HEK293 (cell line): ENCODE data around the gene PTCSC3.

Source experiments
- CTCF ChIA-PET: fragments of 350-600 bp; formaldehyde crosslinking; extraction: SDS; loops from one replicate; lab custom pipeline; 2021; ENCODE audit warnings: antibody characterized with exemption; lab: Yijun Ruan, JAX
- POLR2A ChIA-PET: fragments of 300-600 bp; formaldehyde crosslinking; extraction: SDS; loops from one replicate; lab custom pipeline; 2020; ENCODE audit warnings: antibody characterized with exemption, inconsistent platforms; lab: Yijun Ruan, JAX
- H3K27ac ChIP-seq: fragments of 200-500 bp; sonication (Bioruptor generic); 2 replicates; pipeline ENCODE4 v1.5.1; 2014; ENCODE audit warnings: low read depth, low read length, control low read depth, inconsistent platforms; ENCODE audit errors: extremely low read depth
- H3K36me3 ChIP-seq, 2 experiments: fragments of 200-500 bp in 1 of 2; sonication (Bioruptor generic) in 1 of 2; 1 replicate in 1 of 2; 2 replicates in 1 of 2; pipeline ENCODE4 v1.5.1; 2014 to 2017; ENCODE audit warnings: inconsistent platforms in 2 of 2, low read length in 2 of 2; ENCODE audit not compliant: control insufficient read depth in 2 of 2, insufficient read depth in 1 of 2
- H3K4me1 ChIP-seq: fragments of 200-500 bp; sonication (Bioruptor generic); 2 replicates; pipeline ENCODE4 v1.5.1; 2014; ENCODE audit warnings: mild to moderate bottlenecking, low read length, inconsistent platforms; ENCODE audit not compliant: control insufficient read depth, insufficient read depth
- H3K4me3 ChIP-seq: 2 replicates; pipeline ENCODE4 v1.5.1; 2011; ENCODE audit warnings: low read depth, mild to moderate bottlenecking, control low read depth, low read length, moderate library complexity
- H3K9me3 ChIP-seq: fragments of 200-500 bp; sonication (Bioruptor generic); 2 replicates; pipeline ENCODE4 v1.5.1; 2014; ENCODE audit warnings: low read depth, low read length, inconsistent platforms; ENCODE audit not compliant: control insufficient read depth, insufficient read depth
- KLF10 ChIP-seq: fragments of 450-650 bp; IDR thresholded peaks from 2 replicates; pipeline ENCODE4 v1.5.1; 2018; ENCODE audit warnings: missing biosample characterization, mild to moderate bottlenecking, missing genetic modification characterization
- MEIS1 ChIP-seq: sonication (generic); formaldehyde crosslinking; IDR thresholded peaks from 2 replicates; pipeline ENCODE4 v1.8.1; 2022; ENCODE audit warnings: missing genetic modification reagents, mild to moderate bottlenecking, borderline replicate concordance
- REPIN1 ChIP-seq: fragments of 450-650 bp; formaldehyde crosslinking; IDR thresholded peaks from 2 replicates; pipeline ENCODE4 v1.5.1; 2017; ENCODE audit warnings: missing biosample characterization, missing genetic modification characterization, low read depth
- ZBTB11 ChIP-seq: fragments of 450-650 bp; formaldehyde crosslinking; conservative IDR thresholded peaks from 2 replicates; pipeline ENCODE4 v1.5.1; 2016; ENCODE audit warnings: low read depth, missing biosample characterization, missing genetic modification characterization
- ZEB2 ChIP-seq: fragments of 450-650 bp; formaldehyde crosslinking; IDR thresholded peaks from 2 replicates; pipeline ENCODE4 v1.5.1; 2016; ENCODE audit warnings: missing biosample characterization, missing genetic modification characterization
- ZFP37 ChIP-seq: fragments of 450-650 bp; formaldehyde crosslinking; IDR thresholded peaks from 2 replicates; pipeline ENCODE4 v1.5.1; 2016; ENCODE audit warnings: missing biosample characterization, missing genetic modification characterization
- ZFP41 ChIP-seq: fragments of 450-650 bp; formaldehyde crosslinking; IDR thresholded peaks from 2 replicates; pipeline ENCODE4 v1.5.1; 2016; ENCODE audit warnings: missing biosample characterization, missing genetic modification characterization, borderline replicate concordance
- ZNF16 ChIP-seq: fragments of 450-650 bp; formaldehyde crosslinking; IDR thresholded peaks from 2 replicates; pipeline ENCODE4 v1.5.1; 2016; ENCODE audit warnings: low read depth, missing biosample characterization, missing genetic modification characterization
- ZNF221 ChIP-seq: fragments of 450-650 bp; formaldehyde crosslinking; IDR thresholded peaks from 2 replicates; pipeline ENCODE4 v1.5.1; 2017; ENCODE audit warnings: missing biosample characterization, missing genetic modification characterization, borderline replicate concordance
- ZNF23 ChIP-seq: fragments of 450-650 bp; formaldehyde crosslinking; IDR thresholded peaks from 2 replicates; pipeline ENCODE4 v1.5.1; 2016; ENCODE audit warnings: missing biosample characterization, missing genetic modification characterization, borderline replicate concordance
- ZNF292 ChIP-seq: fragments of 450-650 bp; formaldehyde crosslinking; IDR thresholded peaks from 2 replicates; pipeline ENCODE4 v1.5.1; 2016; ENCODE audit warnings: low read depth, missing biosample characterization, missing genetic modification characterization, borderline replicate concordance
- ZNF404 ChIP-seq: fragments of 450-650 bp; formaldehyde crosslinking; IDR thresholded peaks from 2 replicates; pipeline ENCODE4 v1.5.1; 2017; ENCODE audit warnings: missing biosample characterization, missing genetic modification characterization
- ZNF560 ChIP-seq: fragments of 450-650 bp; formaldehyde crosslinking; IDR thresholded peaks from 2 replicates; pipeline ENCODE4 v1.5.1; 2017; ENCODE audit warnings: missing biosample characterization, missing genetic modification characterization, borderline replicate concordance
- ZNF571 ChIP-seq: fragments of 450-650 bp; formaldehyde crosslinking; IDR thresholded peaks from 2 replicates; pipeline ENCODE4 v1.5.0; 2017; ENCODE audit warnings: missing biosample characterization, missing genetic modification characterization
- ZNF747 ChIP-seq: fragments of 450-650 bp; formaldehyde crosslinking; IDR thresholded peaks from 2 replicates; pipeline ENCODE4 v1.5.1; 2016; ENCODE audit warnings: missing biosample characterization, missing genetic modification characterization
- ZSCAN16 ChIP-seq: fragments of 450-650 bp; formaldehyde crosslinking; IDR thresholded peaks from 2 replicates; pipeline ENCODE4 v1.5.1; 2016; ENCODE audit warnings: missing biosample characterization, missing genetic modification characterization
- ZSCAN5A ChIP-seq: fragments of 450-650 bp; formaldehyde crosslinking; IDR thresholded peaks from 2 replicates; pipeline ENCODE4 v1.5.1; 2016; ENCODE audit warnings: missing biosample characterization, missing genetic modification characterization
- TF ChIP-seq, protein P1 (sequence below): fragments of 450-650 bp; formaldehyde crosslinking; IDR thresholded peaks from 2 replicates; pipeline ENCODE4 v1.5.1; 2016; ENCODE audit warnings: missing biosample characterization, missing genetic modification characterization
- TF ChIP-seq, protein P2 (sequence below): fragments of 450-650 bp; formaldehyde crosslinking; IDR thresholded peaks from 2 replicates; pipeline ENCODE4 v1.5.1; 2016; ENCODE audit warnings: missing biosample characterization, missing genetic modification characterization

Gene PTCSC3

DNA sequence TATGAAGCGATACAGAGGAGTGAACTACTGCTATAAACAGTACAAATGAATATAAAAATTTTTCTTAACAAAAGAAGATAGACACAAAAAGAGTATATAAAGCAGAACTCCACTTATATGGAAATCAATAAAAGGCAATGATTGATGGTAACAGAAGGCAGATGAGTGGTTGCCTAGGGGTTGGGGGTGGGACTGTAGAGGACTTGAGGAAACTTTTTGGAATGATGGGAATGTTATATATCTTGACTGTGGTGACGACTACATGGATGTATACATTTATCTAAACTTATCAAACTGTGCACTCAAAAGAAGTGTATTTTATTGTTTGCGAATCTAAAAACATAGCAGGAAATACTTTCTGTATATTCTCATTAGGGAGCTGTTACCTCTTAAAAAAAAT is 89.1 kb downstream of the PTCSC3 start (continued):
- TF ChIP-seq ZSCAN16 (tag by site-specific recombination) = no peak
- no peak for TF ChIP-seq ZFP37 (tag by site-specific recombination)
- TF ChIP-seq ZFP41 (tag by site-specific recombination) = no peak
- TF ChIP-seq ZNF747 (tag by site-specific recombination) = no peak
- no peak for TF ChIP-seq ZNF23 (tag by site-specific recombination)

DNA sequence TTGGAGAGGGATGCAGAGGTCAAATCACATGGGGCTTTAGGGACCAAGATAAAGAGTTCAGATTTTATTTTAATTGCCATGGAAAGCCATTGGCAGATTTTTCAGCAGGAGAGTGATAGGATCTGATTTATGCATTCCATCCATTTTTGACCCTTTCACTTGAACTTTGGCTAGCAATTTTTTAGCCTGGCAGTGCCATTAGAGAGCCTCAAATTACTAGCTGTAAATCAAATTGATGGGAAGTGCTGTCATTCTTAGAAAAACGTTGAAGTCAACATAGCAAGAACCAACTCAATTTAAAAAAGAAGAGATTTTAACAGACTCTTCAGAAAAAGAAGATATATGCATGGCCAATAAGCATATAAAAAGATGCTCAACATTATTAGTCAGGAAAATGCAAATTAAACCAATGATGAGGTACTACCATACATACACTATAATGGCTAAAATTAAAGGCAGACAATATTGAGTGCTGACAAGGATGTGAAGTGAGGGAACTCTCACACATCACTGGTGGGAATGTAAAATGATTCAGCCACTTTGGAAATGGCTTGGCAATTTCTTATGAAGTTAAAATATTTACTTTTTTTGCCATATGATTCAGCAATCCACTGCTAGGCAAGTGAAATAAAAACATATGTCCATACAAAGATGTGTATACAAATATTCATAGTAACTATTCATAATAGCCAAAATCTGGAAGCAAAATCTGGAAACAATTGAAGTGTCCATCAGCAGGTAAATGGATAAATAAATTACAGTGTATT is 89.7 kb downstream of the PTCSC3 start:
- CTCF ChIA-PET = interaction anchor here (0.5 to 1.8 kb wide), 5 partner anchors 17 to 1063 kb away, joined by 3 to 8 read pairs (median 3); no protein-coding TSS in a partner anchor
- no peaks in the 10 kb centered on the region for H3K9me3 ChIP-seq
- H3K4me1 ChIP-seq = peaks cover 6% of the 10 kb centered on the region; the same call in 1 of the 2 replicates
- H3K36me3 ChIP-seq = no peaks in the 10 kb centered on the region
- no peak for TF ChIP-seq ZNF560 (tag by site-specific recombination)
- peak; percentile 52; the same call in 1 of the 2 replicates for TF ChIP-seq MEIS1 (CRISPR knock-in tag)
- H3K4me3 ChIP-seq = no peak overlapping the region
- no peak overlapping the region for H3K27ac ChIP-seq
- POLR2A ChIA-PET = no interaction called here

DNA sequence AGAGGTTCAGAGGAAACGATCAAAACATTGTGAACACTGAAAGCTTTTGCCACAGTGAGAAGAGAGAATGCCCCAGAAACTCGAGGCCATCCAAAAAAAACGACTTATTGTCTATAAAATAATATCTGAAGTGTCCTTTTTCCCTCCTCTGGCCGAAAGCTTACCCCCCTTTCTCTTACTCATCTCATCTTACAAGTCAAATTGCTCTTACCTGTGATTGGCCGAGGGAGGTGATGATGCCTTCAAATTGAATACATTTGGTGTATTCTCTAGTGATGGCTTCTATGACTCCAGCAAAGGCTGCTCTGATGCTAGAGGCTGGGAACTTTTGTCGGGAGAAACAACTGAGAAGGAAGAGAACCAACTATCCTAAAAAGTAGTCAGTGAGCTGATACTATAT is 90.7 kb downstream of the PTCSC3 start:
- no peak overlapping the region for H3K27ac ChIP-seq
- H3K4me1 ChIP-seq = no peaks in the 10 kb centered on the region
- no peak overlapping the region for H3K4me3 ChIP-seq
- H3K36me3 ChIP-seq = no peaks in the 10 kb centered on the region
- TF ChIP-seq ZNF16 (no peak), ZBTB11 (tag by site-specific recombination) (no peak), ZNF571 (tag by site-specific recombination) (no peak), ZNF292 (tag by site-specific recombination) (no peak), ZNF747 (tag by site-specific recombination) (no peak), ZNF221 (tag by site-specific recombination) (no peak), ZFP41 (tag by site-specific recombination) (no peak), ZSCAN5A (tag by site-specific recombination) (no peak), ZNF404 (no peak), KLF10 (tag by site-specific recombination) (no peak), ZEB2 (tag by site-specific recombination) (no peak), REPIN1 (no peak)
- TF ChIP-seq, protein P1, sequence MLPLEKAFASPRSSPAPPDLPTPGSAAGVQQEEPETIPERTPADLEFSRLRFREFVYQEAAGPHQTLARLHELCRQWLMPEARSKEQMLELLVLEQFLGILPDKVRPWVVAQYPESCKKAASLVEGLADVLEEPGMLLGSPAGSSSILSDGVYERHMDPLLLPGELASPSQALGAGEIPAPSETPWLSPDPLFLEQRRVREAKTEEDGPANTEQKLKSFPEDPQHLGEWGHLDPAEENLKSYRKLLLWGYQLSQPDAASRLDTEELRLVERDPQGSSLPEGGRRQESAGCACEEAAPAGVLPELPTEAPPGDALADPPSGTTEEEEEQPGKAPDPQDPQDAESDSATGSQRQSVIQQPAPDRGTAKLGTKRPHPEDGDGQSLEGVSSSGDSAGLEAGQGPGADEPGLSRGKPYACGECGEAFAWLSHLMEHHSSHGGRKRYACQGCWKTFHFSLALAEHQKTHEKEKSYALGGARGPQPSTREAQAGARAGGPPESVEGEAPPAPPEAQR (tag by site-specific recombination) = no peak
- TF ChIP-seq, protein P2, sequence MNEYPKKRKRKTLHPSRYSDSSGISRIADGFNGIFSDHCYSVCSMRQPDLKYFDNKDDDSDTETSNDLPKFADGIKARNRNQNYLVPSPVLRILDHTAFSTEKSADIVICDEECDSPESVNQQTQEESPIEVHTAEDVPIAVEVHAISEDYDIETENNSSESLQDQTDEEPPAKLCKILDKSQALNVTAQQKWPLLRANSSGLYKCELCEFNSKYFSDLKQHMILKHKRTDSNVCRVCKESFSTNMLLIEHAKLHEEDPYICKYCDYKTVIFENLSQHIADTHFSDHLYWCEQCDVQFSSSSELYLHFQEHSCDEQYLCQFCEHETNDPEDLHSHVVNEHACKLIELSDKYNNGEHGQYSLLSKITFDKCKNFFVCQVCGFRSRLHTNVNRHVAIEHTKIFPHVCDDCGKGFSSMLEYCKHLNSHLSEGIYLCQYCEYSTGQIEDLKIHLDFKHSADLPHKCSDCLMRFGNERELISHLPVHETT (tag by site-specific recombination) = no peak
- no peaks in the 10 kb centered on the region for H3K9me3 ChIP-seq
- CTCF ChIA-PET = interaction anchor here (0.5 to 1.8 kb wide), 3 partner anchors 16 to 1064 kb away, joined by 3 to 8 read pairs (median 5); no protein-coding TSS in a partner anchor
- POLR2A ChIA-PET = no interaction called here
